Activated gamma-delta T cell treated with anti-CD3 and anti-CD28 coated beads, Interleukin-2, amount 50 U/mL, for 16 hours (primary cell): Measurements from ENCODE around the gene CYS1.
"Not testable (repeated sequence)": the region's sequence is repeated elsewhere in the genome, so short reads cannot be mapped to it uniquely, and the experiment has no call there.

ENCODE experiments used
- DNase-seq: peaks from one replicate; pipeline ENCODE4 v3.0.0-alpha.2; 2020; ENCODE audit warnings: low read depth

The CYS1 gene

DNA sequence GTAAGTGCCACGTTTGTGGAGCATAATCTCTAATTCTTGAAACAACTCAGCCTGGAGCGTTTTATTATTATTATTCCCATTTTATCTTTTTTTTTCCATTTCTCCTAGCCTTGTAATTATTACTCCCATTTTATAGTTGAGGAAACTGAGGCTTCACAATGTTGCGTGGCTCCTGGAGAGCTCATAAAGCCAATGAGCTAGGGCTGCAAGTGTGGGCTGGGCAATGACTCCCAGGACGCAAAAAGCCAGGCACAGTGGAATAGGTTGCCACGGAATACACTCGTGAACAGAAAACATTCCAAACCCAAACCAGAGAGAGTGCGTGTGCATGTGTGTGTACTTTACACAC is 50.4 kb downstream of the CYS1 start:
- DNase-seq: no peak

DNA sequence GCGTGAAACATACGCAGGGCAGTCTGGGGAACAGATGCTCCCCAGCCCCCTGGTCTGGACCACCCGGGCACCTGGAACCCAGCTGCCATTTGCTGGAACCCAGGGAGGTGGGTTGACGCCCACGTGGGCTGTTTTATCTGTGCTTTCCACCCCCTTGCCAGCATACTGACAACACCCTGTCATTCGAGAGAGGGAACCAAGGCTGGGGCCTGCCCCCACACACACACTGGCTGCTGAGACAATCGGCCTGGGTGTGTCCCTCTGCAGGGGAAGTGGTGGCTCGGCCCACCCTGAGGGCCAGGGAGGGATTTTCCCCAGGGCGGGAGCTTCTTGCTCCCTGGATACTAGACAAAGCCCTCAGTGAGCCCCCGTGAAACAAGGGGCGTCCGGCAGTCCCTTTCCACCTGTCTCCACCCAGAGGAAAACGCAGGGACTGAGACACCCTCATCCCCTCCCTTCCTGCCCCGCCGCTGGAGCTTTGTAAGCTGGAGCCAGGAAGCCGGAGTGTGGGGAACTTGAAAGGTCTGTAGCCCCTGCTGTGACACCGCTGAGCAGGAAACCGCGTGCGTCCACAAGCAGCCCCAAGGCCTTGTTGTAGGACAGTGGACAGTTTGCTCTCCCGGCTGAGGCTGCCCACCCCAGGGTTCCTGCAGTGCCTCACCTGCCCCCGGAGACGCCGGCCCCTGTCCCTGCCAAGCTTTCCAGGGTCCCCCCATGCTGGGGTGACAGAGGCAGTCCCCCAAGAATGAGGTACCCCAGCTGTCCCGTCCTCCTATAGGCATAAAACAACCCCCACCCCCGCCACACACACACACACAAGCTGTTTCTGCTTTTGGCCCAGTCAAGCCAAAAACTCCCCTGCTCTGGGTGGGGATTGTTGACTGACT is 51.0 kb downstream of the CYS1 start:
- DNase-seq: no peak

- no peak for DNase-seq
Observed at GRCh38 chr2:10028407-10028987, 51.7 kb downstream of the CYS1 start.

GRCh38 chr2:10027660-10028330 is 52.4 kb downstream of the CYS1 start:
- no peak for DNase-seq

DNA sequence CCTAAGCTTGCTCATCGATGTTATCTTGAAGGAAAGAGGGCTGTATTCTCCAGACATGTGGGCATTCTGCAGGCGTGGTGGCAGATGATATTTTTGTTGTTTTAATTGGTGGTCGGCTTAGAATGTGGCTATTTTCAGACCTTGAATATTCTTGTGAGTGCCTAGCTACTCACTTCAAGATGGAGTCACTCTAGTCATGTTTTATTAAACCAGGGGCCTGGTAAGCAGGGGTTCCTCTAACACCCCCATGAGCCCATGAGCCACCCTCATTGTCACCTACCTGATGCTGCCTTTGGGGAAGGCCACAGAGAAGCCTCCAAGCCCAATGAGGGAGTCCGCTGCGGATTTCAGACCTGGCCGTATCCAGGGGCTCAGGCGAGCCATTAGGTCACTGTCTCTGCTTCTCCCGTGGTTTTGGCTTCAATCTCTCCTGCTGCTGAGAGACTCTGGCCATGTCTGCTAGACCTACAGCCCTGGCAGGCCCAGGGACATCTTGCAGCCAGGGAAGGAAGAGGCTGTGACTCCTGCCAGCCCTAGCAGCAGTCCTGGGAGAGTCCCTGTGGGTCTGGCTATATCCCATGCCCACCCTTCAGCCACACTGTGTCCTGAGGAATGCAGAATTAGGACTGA is 53.2 kb downstream of the CYS1 start:
- DNase-seq: no peak

DNA sequence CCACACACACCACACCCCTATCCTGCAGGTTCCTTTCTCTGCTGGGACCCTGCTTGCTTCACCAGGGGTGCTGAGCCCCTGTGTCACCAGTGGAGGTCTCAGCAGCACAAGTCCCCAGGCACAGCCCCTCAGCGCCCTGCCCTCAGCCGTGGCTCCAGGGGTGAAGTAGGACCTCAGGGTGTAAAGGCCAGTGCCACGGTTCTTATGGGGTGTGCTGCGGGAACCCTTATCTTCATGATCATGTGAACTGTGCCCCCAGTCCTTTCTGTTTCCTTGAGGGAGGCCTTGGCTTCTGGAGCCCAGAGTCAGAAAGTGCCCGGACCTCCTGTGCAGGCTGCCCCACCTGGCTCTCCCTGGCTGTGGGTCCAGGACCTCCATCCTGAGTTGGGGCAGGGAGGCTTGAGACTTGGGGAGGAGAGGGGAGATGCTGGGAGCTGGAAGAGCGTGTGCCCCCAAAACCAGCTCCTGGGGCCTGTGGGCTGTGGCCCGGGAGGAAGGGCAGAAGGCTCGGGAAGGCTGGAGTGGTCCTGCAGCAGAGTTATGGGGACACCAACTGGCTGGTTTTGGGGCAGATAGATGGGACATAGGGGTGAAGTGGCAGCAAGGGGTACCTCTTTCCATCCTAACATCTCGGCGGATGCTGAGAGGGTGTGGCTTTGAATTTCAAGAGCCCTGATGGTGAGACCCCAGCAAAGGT is 57.1 kb downstream of the CYS1 start:
- DNase-seq: no peak

- no peak for DNase-seq
Observed at GRCh38 chr2:10022445-10022844, 57.8 kb downstream of the CYS1 start.

DNA sequence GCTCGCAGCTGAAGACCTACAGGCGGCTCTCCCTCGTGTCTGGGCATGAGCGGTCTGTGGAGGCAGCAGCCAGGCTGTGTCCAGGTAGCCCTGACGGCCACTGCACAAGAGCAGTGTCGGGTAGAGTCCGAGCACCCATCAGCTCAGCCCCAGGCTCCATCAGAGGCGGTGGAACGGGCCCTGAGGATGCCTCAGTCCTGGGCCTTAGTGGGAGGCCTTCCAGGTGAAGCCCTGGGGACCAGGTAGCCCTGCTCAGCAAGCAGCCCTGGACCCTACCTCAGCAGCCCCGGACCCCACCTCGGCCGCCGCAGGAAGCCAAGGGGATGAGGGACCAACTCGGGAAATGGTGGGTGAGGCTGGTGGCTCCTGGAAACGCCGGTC is 58.2 kb downstream of the CYS1 start:
- DNase-seq: no peak

GRCh38 chr2:10019602-10020400 is 60.4 kb downstream of the CYS1 start:
- DNase-seq: no peak

- no peak for DNase-seq
Observed at GRCh38 chr2:10019174-10019573, 61.0 kb downstream of the CYS1 start.

DNA sequence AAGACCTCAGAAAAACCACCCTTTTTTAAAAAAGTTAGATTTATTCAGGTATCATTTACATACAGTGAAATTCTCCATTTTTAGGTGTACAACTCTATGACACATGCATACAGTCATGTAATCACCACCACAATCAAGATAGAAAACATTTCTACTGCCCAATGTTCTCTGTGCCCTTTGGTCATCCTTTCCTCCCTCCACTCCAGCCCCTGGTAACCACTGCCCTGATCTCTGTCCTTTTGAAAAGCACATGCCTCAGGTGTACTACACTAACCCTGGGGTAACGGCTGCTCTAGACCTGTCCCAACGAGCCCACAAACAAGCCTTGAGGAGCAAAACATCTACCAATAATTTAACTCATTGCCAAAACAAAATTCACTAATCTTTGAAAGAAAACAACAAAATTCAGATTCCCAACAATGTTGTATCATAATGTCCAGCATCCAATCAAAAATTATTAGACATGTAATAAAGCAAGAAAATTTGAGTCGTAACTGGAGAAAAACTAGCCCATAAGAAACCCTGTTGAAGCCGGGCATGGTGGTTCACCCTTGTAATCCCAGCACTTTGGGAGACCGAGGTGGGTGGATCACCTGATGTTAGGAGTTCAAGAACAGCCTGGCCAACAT is 62.8 kb downstream of the CYS1 start:
- DNase-seq: no peak

GRCh38 chr2:10016802-10017258 is 63.4 kb downstream of the CYS1 start:
- DNase-seq: no peak

DNA sequence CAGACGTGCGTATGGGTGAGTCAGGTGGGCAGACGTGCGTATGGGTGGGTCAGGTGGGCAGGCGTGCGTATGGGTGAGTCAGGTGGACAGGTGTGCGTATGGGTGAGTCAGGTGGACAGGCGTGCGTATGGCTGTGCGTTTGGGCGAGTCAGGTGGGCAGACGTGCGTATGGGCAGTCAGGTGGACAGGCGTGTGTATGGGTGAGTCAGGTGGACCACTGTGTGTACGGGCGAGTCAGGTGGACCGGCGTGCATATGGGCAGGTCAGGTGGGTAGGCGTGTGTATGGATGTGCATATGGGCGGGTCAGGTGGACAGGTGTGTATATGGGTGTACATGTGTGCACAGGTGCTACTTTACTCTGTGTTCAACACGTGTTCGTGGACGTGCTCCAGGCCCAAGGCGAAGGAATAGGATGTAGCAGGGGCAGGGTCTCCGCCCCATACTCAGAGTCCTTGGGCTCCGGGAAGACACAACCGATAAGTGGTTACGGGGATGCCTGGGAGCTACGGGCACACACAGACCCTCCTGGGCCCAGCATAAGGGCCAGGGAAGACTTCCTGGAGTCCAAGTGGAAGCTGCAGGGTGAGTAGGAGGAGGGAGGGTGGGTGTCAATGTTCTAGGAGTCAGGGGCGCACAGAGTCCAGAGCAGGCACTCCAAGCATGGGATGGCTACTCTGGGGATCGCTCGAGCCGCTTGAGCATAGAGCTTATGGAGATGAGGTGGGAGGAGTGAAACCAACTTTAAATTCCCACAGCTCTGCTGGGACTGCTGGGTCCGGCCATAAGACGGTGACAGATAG is 64.0 kb downstream of the CYS1 start:
- DNase-seq: no peak

GRCh38 chr2:10015376-10015989 is 64.7 kb downstream of the CYS1 start:
- not testable (repeated sequence) for DNase-seq

DNA sequence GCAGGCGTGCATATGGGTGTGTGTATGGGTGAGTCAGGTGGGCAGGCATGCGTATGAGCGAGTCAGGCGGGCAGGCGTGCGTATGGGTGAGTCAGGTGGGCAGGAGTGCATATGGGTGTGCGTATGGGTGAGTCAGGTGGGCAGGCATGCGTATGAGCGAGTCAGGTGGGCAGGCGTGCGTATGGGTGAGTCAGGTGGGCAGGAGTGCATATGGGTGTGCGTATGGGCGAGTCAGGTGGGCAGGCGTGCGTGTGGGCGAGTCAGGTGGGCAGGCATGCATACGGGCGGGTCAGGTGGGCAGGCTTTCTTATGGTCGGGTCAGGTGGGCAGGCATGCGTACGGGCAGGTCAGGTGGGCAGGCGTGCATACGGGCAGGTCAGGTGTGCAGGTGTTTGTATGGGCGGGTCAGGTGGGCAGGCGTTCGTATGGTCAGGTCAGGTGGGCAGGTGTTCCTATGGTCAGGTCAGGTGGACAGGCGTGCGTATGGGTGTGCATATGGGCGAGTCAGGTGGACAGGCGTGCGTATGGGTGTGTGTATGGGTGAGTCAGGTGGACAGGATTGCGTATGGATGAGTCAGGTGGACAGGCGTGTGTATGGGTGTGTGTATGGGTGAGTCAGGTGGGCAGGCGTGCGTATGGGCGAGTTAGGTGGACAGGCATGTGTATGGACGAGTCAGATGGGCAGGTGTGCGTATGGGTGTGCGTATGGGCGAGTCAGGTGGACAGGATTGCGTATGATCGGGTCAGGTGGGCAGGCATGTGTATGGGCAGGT is 65.6 kb downstream of the CYS1 start:
- DNase-seq: no peak

DNA sequence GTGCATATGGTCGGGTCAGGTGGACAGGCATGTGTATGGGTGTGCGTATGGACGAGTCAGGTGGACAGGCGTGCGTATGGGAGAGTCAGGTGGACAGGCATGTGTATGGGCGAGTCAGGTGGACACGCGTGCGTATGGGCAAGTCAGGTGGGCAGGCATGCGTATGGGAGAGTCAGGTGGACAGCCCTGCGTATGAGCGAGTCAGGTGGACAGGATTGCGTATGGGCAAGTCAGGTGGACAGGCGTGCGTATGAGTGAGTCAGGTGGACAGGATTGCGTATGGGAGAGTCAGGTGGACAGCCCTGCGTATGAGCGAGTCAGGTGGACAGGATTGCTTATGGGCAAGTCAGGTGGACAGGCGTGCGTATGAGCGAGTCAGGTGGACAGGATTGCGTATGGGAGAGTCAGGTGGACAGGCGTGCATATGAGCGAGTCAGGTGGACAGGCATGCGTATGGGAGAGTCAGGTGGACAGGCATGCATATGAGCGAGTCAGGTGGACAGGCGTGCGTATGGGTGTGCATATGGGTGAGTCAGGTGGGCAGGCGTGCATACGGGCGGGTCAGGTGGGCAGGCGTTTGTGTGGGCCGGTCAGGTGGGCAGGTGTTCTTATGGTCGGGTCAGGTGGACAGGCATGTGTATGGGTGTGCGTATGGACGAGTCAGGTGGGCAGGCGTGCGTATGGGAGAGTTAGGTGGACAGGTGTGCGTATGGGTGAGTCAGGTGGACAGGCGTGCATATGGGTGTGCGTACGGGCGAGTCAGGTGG is 66.4 kb downstream of the CYS1 start:
- not testable (repeated sequence) for DNase-seq

DNA sequence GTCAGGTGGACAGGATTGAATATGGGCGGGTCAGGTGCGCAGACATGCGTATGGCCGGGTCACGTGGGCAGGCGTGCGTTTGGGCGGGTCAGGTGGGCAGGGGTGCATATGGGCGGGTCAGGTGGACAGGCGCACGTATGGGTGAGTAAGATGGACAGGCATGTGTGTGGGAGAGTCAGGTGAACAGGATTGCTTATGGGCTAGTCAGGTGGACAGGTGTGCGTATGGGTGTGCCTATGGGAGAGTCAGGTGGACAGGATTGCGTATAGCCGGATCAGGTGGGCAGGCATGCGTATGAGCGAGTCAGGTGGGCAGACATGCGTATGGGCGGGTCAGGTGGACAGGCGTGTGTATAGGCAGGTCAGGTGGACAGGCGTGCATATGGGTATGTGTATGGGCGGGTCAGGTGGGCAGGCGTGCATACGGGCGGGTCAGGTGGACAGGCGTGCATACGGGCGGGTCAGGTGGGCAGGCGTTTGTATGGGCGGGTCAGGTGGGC is 67.2 kb downstream of the CYS1 start:
- DNase-seq: no peak
